Measurements from ENCODE around the gene TLCD1.

Gene TLCD1

DNA sequence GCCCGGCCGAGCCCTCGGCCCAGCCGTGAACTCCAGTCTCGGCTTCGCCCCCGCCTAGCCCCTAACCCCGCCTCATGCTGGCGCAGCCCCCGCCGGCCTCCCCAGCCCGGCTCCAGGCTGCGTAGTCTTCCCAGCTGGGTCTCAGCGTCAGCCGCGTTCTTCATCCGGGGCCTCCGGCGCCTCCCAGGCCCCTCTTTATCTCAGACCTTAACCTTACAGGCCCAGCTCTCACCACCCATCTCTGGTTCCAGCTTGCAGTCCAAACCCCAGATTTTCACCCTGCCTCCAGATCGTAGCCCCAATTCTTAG, 14.4 kb downstream of the TLCD1 start, which contains the start of gene PROCA1:
Gene PROCA1 (minus strand): TSS at position 166 of the 309 bp plus-strand sequence. CDS start 228 bp downstream, outside the sequence.
- peak; percentile 30 to 48 for DNase-seq

- DNase-seq = peak; percentile 88 to 94
Observed at GRCh38 chr17:28710861-28711722, 14.9 kb downstream of the TLCD1 start.

- no peak for DNase-seq
Observed at GRCh38 chr17:28707339-28707720, 18.7 kb downstream of the TLCD1 start.

- no peak for DNase-seq
Observed at GRCh38 chr17:28706471-28707338, 19.3 kb downstream of the TLCD1 start.

GRCh38 chr17:28705728-28706334, 20.2 kb downstream of the TLCD1 start:
- DNase-seq = no peak

DNA sequence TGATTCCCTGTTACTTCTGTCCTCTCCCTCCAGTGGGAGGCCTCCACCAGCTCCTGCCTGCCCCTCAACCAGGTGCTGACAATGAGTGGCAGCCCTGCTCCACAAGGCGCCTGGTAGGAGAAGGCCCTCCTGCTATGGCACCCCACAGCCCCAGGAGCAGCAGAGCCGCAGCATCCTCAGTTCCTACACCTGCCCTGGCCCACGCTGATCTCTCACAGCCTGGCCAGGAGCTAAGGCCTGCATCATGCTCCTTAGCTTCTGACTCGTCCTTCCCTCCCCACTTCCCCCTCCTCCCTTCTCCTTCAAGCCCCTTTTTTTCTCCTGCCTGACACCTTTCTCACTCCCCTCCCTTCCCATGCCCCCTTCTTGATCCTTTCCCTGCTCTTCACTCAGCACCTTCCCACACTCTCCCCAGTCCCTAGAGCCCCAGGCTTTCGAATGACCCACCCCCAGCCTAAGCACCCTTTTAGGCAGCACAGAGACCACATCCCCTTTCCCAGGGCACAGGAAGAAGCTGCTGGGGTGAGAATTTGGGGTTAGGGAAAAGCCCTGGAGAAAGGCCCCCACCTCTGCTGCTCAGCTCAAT, 20.9 kb downstream of the TLCD1 start:
- no peak for DNase-seq

- DNase-seq = no peak
Observed at GRCh38 chr17:28704219-28704858, 21.7 kb downstream of the TLCD1 start.

DNA sequence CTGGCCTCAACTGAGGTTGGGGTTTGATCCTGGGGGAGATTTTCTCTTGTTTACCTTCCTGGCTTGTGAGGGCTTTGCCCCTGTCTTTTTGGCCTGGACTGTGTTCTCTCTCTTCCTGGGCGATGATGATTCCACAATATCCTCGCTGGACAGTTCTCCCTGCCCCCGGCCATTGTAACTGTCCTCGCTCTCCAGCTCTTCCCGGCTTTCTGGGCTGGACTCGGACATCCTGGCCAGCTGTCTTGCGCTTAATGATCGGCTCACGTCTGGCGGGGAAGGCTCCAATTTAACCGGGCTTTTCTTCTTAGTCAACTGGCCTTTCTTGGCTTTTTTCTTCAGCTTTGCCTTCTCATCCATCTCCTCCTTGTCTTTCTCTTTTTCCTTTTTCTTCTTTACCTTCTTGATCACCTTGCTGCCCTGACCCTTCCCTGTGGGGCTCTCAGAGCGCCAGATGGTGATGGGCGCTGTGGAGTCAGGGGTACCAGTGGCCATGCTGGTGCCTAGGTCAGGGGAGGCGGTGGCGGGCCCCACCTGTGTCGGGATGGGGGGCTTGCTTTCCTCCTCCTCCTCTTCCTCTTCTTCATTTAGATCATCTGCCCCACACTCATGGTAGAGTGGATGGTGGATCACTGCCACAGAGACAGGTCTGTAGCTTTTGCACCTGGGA, 22.3 kb downstream of the TLCD1 start:
- no peak for DNase-seq

- DNase-seq = no peak
Observed at GRCh38 chr17:28702752-28703150, 23.3 kb downstream of the TLCD1 start.

DNA sequence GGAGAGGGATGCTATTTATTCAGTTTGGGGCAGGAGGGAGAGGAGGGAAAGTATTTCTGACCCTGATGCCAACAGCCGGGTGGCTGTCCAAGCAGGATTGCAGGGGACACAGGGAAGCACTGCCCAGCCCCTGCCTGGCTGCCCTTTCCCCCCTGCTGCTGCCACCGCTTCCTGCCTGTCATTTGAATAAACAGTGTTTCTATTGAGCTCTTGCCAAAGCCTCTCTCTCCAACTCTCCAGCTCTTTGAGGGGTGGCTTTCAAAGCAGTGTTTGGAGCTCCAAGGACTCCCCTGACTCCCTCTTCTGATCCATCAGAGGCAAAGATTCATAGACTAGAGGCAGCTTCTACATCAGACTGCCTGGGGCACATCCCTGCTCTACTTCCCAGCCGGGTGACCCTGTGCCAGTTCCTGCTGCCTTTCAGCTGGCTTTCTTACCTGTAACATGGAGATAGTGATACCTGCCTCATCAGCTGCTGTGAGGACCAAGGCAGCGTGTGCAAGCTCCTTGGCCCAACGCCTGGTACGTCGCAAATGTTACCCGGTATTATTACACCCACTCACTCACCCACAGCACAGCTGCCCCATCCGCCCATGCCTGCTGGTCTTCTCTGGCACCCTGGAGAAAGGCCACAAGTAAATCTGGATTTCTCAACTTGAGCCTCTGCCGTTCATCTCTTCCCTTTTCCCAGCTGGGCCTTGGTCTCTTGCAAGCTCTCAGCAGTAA, 23.8 kb downstream of the TLCD1 start:
- no peak for DNase-seq

DNA sequence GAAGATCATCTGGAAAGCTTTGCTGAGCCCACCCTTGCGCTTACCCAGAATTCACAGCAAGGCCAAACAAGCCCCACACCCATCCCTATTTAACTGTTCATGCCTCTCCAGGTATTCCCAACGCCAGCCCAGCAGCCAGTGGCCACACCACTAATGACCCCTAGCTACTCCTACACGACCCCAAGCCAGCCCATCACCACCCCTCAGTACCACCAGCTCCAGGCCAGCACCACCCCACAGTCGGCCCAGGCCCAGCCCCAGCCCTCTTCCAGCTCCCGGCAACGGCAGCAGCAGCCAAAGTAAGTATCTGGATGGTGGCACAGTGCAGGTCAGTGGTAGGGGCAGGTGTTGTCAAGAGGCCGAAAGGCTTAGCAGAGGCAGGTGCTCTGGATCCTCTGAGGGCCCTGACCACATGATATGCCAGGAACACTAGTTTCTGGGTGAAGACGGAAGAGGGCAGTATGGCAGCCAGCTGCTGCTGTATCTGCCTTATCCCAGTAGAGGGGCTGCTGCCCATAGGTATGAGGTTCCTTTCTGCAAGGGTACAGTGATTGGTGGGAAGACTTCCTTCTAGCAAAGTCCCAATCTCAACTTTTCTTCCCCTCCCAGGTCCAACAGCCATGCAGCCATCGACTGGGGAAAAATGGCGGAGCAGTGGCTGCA, 25.1 kb downstream of the TLCD1 start:
- no peak for DNase-seq

DNA sequence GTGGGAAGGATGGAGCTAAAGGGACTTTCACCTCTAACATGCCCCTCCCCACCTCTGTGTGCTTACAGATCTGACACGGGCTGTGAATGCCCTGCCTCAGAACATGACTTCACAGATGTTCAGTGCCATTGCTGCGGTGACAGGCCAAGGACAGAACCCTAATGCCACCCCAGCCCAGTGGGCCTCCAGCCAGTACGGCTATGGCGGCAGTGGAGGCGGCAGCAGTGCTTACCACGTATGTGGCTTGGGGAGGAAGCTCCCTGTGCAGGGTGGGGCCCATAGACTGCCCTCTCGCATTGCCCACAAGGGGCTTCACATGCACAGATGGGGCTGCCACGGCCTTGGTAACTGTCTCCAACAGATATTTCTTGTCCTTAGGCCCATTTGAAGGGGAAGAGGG, 25.8 kb downstream of the TLCD1 start:
- DNase-seq = no peak

GRCh38 chr17:28698253-28698941, 27.6 kb downstream of the TLCD1 start:
- DNase-seq = no peak

- no peak for DNase-seq
Observed at GRCh38 chr17:28693869-28694268, 32.2 kb downstream of the TLCD1 start.

DNA sequence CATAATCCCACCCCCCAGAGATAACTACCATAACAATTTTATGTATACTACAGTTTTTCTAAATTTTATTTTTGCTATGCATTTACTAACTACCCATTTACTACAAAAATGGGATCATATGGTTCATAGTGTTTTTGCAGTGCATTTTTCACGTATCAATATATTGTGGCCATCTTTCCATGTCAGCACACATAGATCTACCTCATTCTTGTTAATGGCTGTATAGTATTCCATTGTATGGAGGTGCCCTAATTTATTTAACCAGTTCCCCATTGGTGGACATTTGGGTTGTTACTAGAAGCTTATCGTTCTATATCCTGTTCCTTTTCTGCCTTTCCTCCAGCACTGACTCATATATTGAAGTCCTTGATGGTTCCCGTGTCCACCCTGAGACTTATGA, 37.0 kb downstream of the TLCD1 start:
- DNase-seq = no peak

DNA sequence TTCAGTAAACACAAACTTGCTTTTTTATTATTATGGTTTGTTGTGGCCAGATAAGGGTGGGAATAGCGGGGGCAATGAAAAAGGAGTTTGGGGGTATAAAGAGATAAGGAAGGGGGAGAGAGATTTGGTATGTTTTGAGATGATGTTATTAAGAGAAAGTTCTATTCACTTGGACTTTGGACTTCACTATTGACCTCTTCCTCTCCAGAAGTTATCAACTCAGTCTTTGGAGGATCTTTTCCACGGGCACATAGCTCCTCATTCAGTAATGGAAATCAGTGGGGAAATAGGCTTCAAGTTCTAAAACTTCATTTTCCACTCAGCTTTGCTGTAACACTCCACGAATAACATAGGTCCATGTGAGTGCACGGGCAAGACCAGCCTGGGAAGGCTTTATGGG, 37.6 kb downstream of the TLCD1 start:
- DNase-seq = no peak

- no peak for DNase-seq
Observed at GRCh38 chr17:28686296-28686695, 39.7 kb downstream of the TLCD1 start.

DNA sequence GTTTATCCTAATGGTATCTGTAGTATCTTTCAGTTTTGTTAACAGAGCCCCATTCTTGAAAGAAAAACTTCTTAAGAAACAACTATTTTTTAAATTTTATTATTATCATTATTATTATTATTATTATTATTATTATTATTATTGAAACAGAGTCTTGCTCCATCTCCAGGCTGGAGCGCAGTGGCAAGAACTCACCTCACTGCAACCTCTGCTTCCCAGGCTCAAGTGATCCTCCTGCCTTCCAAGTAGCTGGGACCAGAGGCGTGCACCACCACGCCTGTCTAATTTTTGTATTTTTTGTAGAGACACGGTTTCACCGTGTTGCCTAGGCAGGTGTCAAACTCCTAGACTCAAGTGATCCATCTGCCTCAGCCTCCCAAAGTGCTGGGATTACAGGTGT, 40.7 kb downstream of the TLCD1 start:
- no peak for DNase-seq

- no peak for DNase-seq
Observed at GRCh38 chr17:28684963-28685362, 41.1 kb downstream of the TLCD1 start.

DNA sequence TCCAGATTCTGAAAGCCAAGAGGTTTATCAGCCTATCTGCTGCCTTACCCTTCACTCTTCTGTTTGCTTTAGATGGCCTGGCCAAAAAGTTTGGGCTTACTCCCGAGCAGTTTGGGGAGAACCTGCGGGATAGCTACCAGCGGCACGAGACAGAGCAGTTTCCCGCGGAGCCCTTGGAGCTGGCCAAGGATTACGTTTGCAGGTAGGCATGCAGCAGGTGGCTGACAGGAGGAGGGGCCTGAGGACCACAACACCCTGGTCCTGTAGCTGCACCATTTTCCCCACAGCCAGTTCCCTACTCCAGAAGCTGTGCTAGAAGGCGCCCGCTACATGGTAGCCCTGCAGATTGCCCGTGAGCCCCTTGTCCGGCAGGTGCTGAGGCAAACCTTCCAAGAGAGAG, 43.4 kb downstream of the TLCD1 start:
- no peak for DNase-seq
